Suprapubic skin (tissue), 4 donors: ENCODE measurements around the gene DUSP14.

Experiments used
- CTCF ChIP-seq, 2 donors: fragments of 200-600 bp in 1 of 2; fragments of 450-650 bp in 1 of 2; sonication (generic) in 1 of 2; IDR thresholded peaks; one replicate each; pipeline ENCODE4 v1.5.1; 2016 to 2019; ENCODE audit warnings: antibody characterized with exemption in 2 of 2, mild to moderate bottlenecking in 1 of 2, moderate library complexity in 1 of 2
- POLR2A ChIP-seq, 2 donors: fragments of 450-650 bp; IDR thresholded peaks; one replicate each; pipeline ENCODE4 v1.6.1; 2017; ENCODE audit warnings: antibody characterized with exemption in 2 of 2, mild to moderate bottlenecking in 2 of 2, moderate library complexity in 2 of 2
- POLR2AphosphoS5 ChIP-seq, 3 donors: sonication (generic); formaldehyde crosslinking; IDR thresholded peaks; one replicate each; pipeline ENCODE4 v1.6.1; 2017; ENCODE audit warnings: antibody characterized with exemption in 3 of 3

GRCh38 chr17:37541880-37542660 is 52.4 kb downstream of the DUSP14 start:
- no peak for TF ChIP-seq CTCF (IDR thresholded peaks at IDR 0.05)
- no peak for TF ChIP-seq POLR2AphosphoS5 (IDR thresholded peaks at IDR 0.05)
- no peak for TF ChIP-seq POLR2A (IDR thresholded peaks at IDR 0.05)
